ENCODE measurements around the gene PLD1.

DNA sequence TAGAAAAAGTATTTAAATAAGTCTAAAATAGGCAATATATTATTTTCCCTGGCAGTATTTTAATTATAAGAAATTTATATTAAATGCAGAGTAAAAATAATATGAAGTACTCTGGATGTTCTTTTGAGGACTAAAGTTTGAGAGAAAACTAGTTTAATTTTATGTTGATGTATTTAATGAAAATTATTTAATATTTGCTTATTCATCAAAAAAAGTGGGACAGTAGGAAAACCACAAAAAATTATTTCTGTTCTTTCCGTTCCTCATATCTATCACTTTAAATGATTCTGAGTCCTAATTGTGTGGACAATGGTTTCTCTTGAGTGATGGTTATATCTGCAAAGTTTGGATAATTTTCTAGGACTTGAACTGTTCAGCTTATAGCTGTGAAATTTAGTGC lies 202.8 kb downstream of the PLD1 start:
- TF ChIP-seq POLR2AphosphoS5 (IDR thresholded peaks at IDR 0.05) = no peak
- TF ChIP-seq, protein P1, sequence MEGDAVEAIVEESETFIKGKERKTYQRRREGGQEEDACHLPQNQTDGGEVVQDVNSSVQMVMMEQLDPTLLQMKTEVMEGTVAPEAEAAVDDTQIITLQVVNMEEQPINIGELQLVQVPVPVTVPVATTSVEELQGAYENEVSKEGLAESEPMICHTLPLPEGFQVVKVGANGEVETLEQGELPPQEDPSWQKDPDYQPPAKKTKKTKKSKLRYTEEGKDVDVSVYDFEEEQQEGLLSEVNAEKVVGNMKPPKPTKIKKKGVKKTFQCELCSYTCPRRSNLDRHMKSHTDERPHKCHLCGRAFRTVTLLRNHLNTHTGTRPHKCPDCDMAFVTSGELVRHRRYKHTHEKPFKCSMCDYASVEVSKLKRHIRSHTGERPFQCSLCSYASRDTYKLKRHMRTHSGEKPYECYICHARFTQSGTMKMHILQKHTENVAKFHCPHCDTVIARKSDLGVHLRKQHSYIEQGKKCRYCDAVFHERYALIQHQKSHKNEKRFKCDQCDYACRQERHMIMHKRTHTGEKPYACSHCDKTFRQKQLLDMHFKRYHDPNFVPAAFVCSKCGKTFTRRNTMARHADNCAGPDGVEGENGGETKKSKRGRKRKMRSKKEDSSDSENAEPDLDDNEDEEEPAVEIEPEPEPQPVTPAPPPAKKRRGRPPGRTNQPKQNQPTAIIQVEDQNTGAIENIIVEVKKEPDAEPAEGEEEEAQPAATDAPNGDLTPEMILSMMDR (IDR thresholded peaks at IDR 0.05) = no peak
